ENCODE results near the gene NUP210L. TPM values are rescaled to one million over a fixed set of nuclear protein-coding genes. Genes with fewer than 3 reads are reported as not detected.
A peak's percentile ranks its signal among the peaks of the same experiment; 100 is the strongest.

Gene NUP210L
- total and polyA plus RNA-seq, 9 of the 15 experiments (the other 6 are each of a cell fraction or from before 2014, with no cell fraction given): 0.01 to 0.04 TPM; not detected in 7

GRCh38 chr1:153990468-153991150 is 164.3 kb downstream of the NUP210L start, which contains the start of gene RPS27 (continued):
- TF ChIP-seq ZNF511 (CRISPR knock-in tag; IDR thresholded peaks at IDR 0.05) (peak; percentile 95), NFRKB (IDR thresholded peaks at IDR 0.05; ENCODE audit: low read depth) (peak; percentile 97), ESRRA (IDR thresholded peaks at IDR 0.05; ENCODE audit: borderline replicate concordance, low read depth) (peak; percentile 50; the same call in 1 of the 2 replicates), RHOXF2B (CRISPR knock-in tag; conservative IDR thresholded peaks at IDR 0.05) (no peak), ZNF639 (CRISPR knock-in tag; conservative IDR thresholded peaks at IDR 0.05 in 1 of 2, IDR thresholded peaks at IDR 0.05 in 1 of 2) (peak in 1 of 2 experiments; percentile 93; a peak in 2 of 4 replicates), ELK1 (CRISPR knock-in tag; IDR thresholded peaks at IDR 0.05) (no peak), TCF7L2 (IDR thresholded peaks at IDR 0.05; ENCODE audit: low read depth, low read length) (peak; percentile 100), GATAD2B (IDR thresholded peaks at IDR 0.05; ENCODE audit: borderline replicate concordance) (peak; percentile 76; the same call in 1 of the 2 replicates), MCM5 (IDR thresholded peaks at IDR 0.05; ENCODE audit: low read depth) (no peak), SMARCA5 (IDR thresholded peaks at IDR 0.05) (no peak), ZBTB49 (CRISPR knock-in tag; IDR thresholded peaks at IDR 0.05; ENCODE audit: borderline replicate concordance) (no peak), ASH1L (IDR thresholded peaks at IDR 0.05; ENCODE audit: borderline replicate concordance, low read depth, partially characterized antibody) (peak; percentile 79), ETV1 (tag; conservative IDR thresholded peaks at IDR 0.05; ENCODE audit: low read depth) (peak; percentile 96), NFE2L1 (tag; IDR thresholded peaks at IDR 0.05; ENCODE audit: borderline replicate concordance, low read depth) (no peak), HMG20B (CRISPR knock-in tag; IDR thresholded peaks at IDR 0.05) (no peak), CHCHD3 (CRISPR knock-in tag; IDR thresholded peaks at IDR 0.05) (0 out of 2 replicates have a peak, but pooled peaks have one; percentile 79), SOX6 (IDR thresholded peaks at IDR 0.05) (peak; percentile 59)
- TF ChIP-seq, protein P1, sequence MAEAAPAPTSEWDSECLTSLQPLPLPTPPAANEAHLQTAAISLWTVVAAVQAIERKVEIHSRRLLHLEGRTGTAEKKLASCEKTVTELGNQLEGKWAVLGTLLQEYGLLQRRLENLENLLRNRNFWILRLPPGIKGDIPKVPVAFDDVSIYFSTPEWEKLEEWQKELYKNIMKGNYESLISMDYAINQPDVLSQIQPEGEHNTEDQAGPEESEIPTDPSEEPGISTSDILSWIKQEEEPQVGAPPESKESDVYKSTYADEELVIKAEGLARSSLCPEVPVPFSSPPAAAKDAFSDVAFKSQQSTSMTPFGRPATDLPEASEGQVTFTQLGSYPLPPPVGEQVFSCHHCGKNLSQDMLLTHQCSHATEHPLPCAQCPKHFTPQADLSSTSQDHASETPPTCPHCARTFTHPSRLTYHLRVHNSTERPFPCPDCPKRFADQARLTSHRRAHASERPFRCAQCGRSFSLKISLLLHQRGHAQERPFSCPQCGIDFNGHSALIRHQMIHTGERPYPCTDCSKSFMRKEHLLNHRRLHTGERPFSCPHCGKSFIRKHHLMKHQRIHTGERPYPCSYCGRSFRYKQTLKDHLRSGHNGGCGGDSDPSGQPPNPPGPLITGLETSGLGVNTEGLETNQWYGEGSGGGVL (CRISPR knock-in tag; IDR thresholded peaks at IDR 0.05): no peak
- TF ChIP-seq, protein P2, sequence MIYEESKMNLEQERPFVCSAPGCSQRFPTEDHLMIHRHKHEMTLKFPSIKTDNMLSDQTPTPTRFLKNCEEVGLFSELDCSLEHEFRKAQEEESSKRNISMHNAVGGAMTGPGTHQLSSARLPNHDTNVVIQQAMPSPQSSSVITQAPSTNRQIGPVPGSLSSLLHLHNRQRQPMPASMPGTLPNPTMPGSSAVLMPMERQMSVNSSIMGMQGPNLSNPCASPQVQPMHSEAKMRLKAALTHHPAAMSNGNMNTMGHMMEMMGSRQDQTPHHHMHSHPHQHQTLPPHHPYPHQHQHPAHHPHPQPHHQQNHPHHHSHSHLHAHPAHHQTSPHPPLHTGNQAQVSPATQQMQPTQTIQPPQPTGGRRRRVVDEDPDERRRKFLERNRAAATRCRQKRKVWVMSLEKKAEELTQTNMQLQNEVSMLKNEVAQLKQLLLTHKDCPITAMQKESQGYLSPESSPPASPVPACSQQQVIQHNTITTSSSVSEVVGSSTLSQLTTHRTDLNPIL (CRISPR knock-in tag; IDR thresholded peaks at IDR 0.05): no peak

Data from K562 (cell line).